MCF 10A (cell line): ENCODE data around the gene POLR1G. TPM values are rescaled to one million over a fixed set of nuclear protein-coding genes. Genes with fewer than 3 reads are reported as not detected.
A peak's percentile ranks its signal among the peaks of the same experiment; 100 is the strongest.

Source experiments
- BruUV-seq: library from RNA; stranded (reverse); fragments of 400-500 nt; replicated peaks from 2 replicates; lab custom pipeline; 2021; lab: Mats Ljungman, UMichigan
- CTCF ChIA-PET: fragments of 300-600 bp; sonication (Branson Sonifier 250); formaldehyde crosslinking; extraction: SDS; loops from one replicate; lab custom pipeline; 2021; ENCODE audit warnings: antibody characterized with exemption, inconsistent platforms; lab: Yijun Ruan, JAX
- POLR2A ChIA-PET: fragments of 300-600, 350-650 bp; sonication (Branson Sonifier 250); formaldehyde crosslinking; extraction: SDS; loops from one replicate; lab custom pipeline; 2020; ENCODE audit warnings: antibody characterized with exemption, inconsistent platforms; lab: Yijun Ruan, JAX
- DNase-seq: peaks from one replicate; pipeline ENCODE4 v3.0.0-alpha.2; 2018; ENCODE audit not compliant: unreplicated experiment
- H3K27ac Mint-ChIP-seq: one replicate; pipeline ENCODE4 v1.8.0; 2022; ENCODE audit warnings: mild to moderate bottlenecking, low read depth, mixed read lengths; ENCODE audit not compliant: unreplicated experiment
- H3K27me3 Mint-ChIP-seq: one replicate; pipeline ENCODE4 v1.8.0; 2022; ENCODE audit warnings: mixed read lengths; ENCODE audit not compliant: insufficient read depth, unreplicated experiment
- H3K36me3 Mint-ChIP-seq: one replicate; pipeline ENCODE4 v1.8.0; 2022; ENCODE audit warnings: mild to moderate bottlenecking, moderate library complexity, mixed read lengths; ENCODE audit not compliant: insufficient read depth, unreplicated experiment
- H3K4me1 Mint-ChIP-seq: one replicate; pipeline ENCODE4 v1.8.0; 2022; ENCODE audit warnings: mixed read lengths; ENCODE audit not compliant: insufficient read depth, unreplicated experiment
- H3K4me3 Mint-ChIP-seq: one replicate; pipeline ENCODE4 v1.8.0; 2022; ENCODE audit warnings: mild to moderate bottlenecking, moderate library complexity, mixed read lengths; ENCODE audit not compliant: unreplicated experiment
- H3K9me3 Mint-ChIP-seq: one replicate; pipeline ENCODE4 v1.8.0; 2022; ENCODE audit warnings: mixed read lengths; ENCODE audit not compliant: unreplicated experiment
- intact Hi-C: fragments of 100-400 bp; cut with micrococcal nuclease; formaldehyde crosslinking; loops from 2 replicates; pipeline ENCODE4 v1.14.1; 2022
- total RNA-seq: library from RNA; stranded (reverse); gene quantifications from 2 replicates; pipeline ENCODE4 v1.2.3, GENCODE V29; 2022
- TF ChIP-seq, protein P1 (sequence below): fragments of 200-600 bp; IDR thresholded peaks from one replicate; pipeline ENCODE4 v1.8.0; 2022; ENCODE audit warnings: antibody characterized with exemption, mild to moderate bottlenecking; ENCODE audit not compliant: unreplicated experiment

The POLR1G gene
- total RNA-seq, 1 experiment from 2014 or later = 17.6 TPM

DNA sequence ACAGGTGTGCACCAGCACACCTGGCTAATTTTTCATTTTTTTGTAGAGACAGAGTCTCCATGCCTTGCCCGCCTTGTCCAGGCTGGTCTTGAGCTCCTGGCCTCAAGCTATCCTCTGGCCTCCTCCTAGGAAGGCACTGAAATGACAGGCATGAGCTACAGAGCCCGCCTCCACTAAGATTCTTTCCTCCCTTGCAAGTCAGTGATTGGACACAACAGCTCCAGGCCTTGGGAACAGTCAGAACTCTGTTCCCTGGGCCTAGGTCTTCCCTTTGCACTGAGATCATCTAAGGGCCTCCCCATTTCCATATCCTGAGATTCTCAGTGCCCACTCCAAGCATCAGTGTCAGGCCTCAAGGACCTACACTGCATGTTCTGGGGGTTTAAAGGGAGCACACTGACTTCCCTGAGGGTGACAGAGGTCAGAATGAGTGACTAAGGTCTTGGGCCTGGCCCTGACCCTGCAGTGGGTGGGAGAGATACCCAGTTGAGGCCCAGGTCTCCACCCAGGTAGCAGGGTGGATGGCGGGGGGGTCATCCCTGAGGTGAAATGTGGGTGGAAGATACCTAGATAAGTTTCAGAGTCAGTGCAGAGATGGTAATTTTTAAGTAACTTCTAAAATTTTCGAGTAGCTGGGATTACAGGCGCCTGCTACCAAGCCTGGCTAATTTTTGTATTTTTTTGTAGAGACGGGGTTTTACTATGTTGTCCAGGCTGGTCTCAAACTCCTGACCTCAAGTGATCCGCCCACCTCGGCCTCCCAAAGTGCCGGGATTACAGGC, 34.6 kb downstream of the POLR1G start:
- intact Hi-C loops = no loop called here
- POLR2A ChIA-PET = interaction anchor here (0.7 to 5.4 kb wide), 5 partner anchors 14 to 276 kb away, joined by 3 to 110 read pairs (median 4); partner anchors contain the start of gene FOSB
- TF ChIP-seq, protein P1, sequence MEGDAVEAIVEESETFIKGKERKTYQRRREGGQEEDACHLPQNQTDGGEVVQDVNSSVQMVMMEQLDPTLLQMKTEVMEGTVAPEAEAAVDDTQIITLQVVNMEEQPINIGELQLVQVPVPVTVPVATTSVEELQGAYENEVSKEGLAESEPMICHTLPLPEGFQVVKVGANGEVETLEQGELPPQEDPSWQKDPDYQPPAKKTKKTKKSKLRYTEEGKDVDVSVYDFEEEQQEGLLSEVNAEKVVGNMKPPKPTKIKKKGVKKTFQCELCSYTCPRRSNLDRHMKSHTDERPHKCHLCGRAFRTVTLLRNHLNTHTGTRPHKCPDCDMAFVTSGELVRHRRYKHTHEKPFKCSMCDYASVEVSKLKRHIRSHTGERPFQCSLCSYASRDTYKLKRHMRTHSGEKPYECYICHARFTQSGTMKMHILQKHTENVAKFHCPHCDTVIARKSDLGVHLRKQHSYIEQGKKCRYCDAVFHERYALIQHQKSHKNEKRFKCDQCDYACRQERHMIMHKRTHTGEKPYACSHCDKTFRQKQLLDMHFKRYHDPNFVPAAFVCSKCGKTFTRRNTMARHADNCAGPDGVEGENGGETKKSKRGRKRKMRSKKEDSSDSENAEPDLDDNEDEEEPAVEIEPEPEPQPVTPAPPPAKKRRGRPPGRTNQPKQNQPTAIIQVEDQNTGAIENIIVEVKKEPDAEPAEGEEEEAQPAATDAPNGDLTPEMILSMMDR = no peak
- Mint-ChIP-seq H3K36me3 (peaks cover 5% of the 10 kb centered on the region), H3K4me1 (peaks cover 24% of the 10 kb centered on the region), H3K27ac (no peak overlapping the region), H3K9me3 (no peaks in the 10 kb centered on the region), H3K27me3 (no peaks in the 10 kb centered on the region), H3K4me3 (peak overlapping the region; percentile 64)
- peak; percentile 39 for DNase-seq
- CTCF ChIA-PET = interaction anchor here (0.5 to 21.1 kb wide), 8 partner anchors 8 to 203 kb away, joined by 3 to 386 read pairs (median 5); partner anchors contain the start of gene FOSB
- BruUV-seq = no TSS peak

DNA sequence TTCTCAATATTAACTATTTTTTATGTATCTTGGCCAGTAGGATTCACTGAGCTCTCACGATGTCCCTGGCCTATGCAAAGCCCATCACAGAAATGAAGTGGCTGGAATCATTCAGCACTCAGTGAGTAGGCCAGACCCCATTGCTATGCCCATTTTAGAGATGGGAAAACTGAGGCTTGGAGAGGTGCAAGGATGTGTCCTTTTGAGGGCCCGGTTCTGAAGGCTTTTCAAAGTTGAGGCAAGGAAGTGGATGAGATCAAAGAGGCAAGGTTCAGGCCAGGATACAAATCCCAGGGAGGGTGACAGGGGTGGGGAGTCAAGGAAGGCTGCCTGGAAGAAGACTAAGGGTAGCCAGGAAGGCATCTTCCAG, 35.9 kb downstream of the POLR1G start:
- no TSS peak for BruUV-seq
- H3K4me1 Mint-ChIP-seq = peaks cover 27% of the 10 kb centered on the region
- TF ChIP-seq, protein P1 = no peak
- CTCF ChIA-PET = interaction anchor here (0.6 to 21.1 kb wide), 2 partner anchors 38 to 170 kb away, joined by 3 to 386 read pairs; no protein-coding TSS in a partner anchor
- H3K36me3 Mint-ChIP-seq = peaks cover 5% of the 10 kb centered on the region
- no peak for DNase-seq
- no peaks in the 10 kb centered on the region for H3K27me3 Mint-ChIP-seq
- no peaks in the 10 kb centered on the region for H3K9me3 Mint-ChIP-seq
- no peak overlapping the region for H3K27ac Mint-ChIP-seq
- intact Hi-C loops = no loop called here
- peak overlapping the region; percentile 77 for H3K4me3 Mint-ChIP-seq
- POLR2A ChIA-PET = interaction anchor here (5.4 kb wide), 2 partner anchors 25 to 37 kb away, joined by 74 to 110 read pairs; partner anchors contain the start of gene FOSB

DNA sequence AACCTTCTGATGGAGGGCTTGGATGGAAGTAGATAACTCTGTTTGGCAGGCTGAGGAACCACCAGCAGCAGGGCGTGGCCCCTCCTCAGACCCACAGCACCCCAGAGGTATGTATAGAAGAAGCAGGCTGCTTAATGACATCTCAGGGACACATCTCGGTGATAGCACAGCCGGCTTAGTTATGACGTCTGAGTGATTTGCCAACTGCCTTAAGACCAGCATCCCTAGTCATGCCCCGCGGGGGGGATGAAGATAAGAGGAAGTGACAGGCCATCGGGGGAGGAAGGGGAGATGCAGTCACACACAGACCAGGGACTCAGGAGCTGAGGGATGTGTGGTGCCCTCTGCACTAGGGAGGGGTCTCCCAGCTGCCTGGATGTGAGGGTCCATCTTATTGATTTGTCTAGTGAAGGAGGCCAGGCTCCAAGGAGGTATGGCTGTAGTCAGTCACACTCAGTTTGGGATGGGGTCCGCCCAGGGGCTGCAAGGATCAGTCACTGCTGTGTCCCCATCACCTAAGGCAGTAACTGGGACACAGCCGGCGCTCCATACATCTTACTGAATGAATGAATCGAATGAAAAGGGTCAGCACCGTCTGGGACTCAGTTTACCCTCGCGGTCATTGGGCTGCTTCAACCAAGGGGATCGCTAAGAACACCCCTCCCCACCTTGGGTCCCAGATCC, 36.5 kb downstream of the POLR1G start:
- no peaks in the 10 kb centered on the region for H3K9me3 Mint-ChIP-seq
- DNase-seq = peak; percentile 30
- peak overlapping the region; percentile 91 for H3K27ac Mint-ChIP-seq
- intact Hi-C loops = loop anchor here (1.0 kb wide), 2 partner anchors 24 to 35 kb away; partner anchors contain the start of gene FOSB
- no peaks in the 10 kb centered on the region for H3K27me3 Mint-ChIP-seq
- no TSS peak for BruUV-seq
- H3K4me1 Mint-ChIP-seq = peaks cover 31% of the 10 kb centered on the region
- H3K4me3 Mint-ChIP-seq = peak overlapping the region; percentile 77
- H3K36me3 Mint-ChIP-seq = peaks cover 5% of the 10 kb centered on the region
- CTCF ChIA-PET = interaction anchor here (21.1 kb wide), 1 partner anchor 38 kb away, joined by 386 read pairs; no protein-coding TSS in a partner anchor
- POLR2A ChIA-PET = interaction anchor here (7.8 kb wide), 1 partner anchor 25 kb away, joined by 148 read pairs; the partner anchor contains the start of gene FOSB
- TF ChIP-seq, protein P1 = no peak
